Activated T-cell treated with anti-CD3 and anti-CD28 coated beads, Interleukin-2, amount 50 U/mL, for 48 hours (primary cell): ENCODE measurements around the gene SGK1.
"Not testable (repeated sequence)": the region's sequence is repeated elsewhere in the genome, so short reads cannot be mapped to it uniquely, and the experiment has no call there.

Experiments
- DNase-seq, 2 experiments: peaks; one replicate each; pipeline ENCODE4 v3.0.0-alpha.2; 2020

SGK1 gene

GRCh38 chr6:134249759-134250602 lies 67.9 kb downstream of the SGK1 start:
- no peak for DNase-seq

GRCh38 chr6:134249239-134249758 lies 68.6 kb downstream of the SGK1 start:
- no peak for DNase-seq

GRCh38 chr6:134247844-134248580 lies 69.9 kb downstream of the SGK1 start:
- DNase-seq, result no peak

GRCh38 chr6:134247231-134247833 lies 70.6 kb downstream of the SGK1 start:
- DNase-seq, result peak; percentile 63 to 68

GRCh38 chr6:134245706-134246105 lies 72.2 kb downstream of the SGK1 start:
- no peak for DNase-seq

GRCh38 chr6:134245041-134245440 lies 72.9 kb downstream of the SGK1 start:
- no peak for DNase-seq

GRCh38 chr6:134240665-134241431 lies 77.1 kb downstream of the SGK1 start:
- peak; percentile 63 to 67 for DNase-seq

GRCh38 chr6:134238960-134239795 lies 78.7 kb downstream of the SGK1 start:
- no peak for DNase-seq

- DNase-seq, result no peak
These were observed 79.9 kb downstream of the SGK1 start for GRCh38 chr6:134238006-134238405.

GRCh38 chr6:134235937-134236751 lies 81.8 kb downstream of the SGK1 start:
- peak in 1 of 2 experiments; percentile 30 for DNase-seq

- not testable (repeated sequence) for DNase-seq
These were observed 82.6 kb downstream of the SGK1 start for GRCh38 chr6:134235334-134235733.

- no peak for DNase-seq
These were observed 84.5 kb downstream of the SGK1 start for GRCh38 chr6:134233180-134233955.

- no peak for DNase-seq
These were observed 87.0 kb downstream of the SGK1 start for GRCh38 chr6:134230940-134231339.

GRCh38 chr6:134230087-134230700 lies 87.7 kb downstream of the SGK1 start:
- DNase-seq, result no peak

- no peak for DNase-seq
These were observed 88.4 kb downstream of the SGK1 start for GRCh38 chr6:134229520-134229919.

GRCh38 chr6:134223796-134224420 lies 94.0 kb downstream of the SGK1 start:
- DNase-seq, result no peak

- DNase-seq, result no peak
These were observed 96.7 kb downstream of the SGK1 start for GRCh38 chr6:134221250-134221649.

GRCh38 chr6:134217798-134218140 lies 100.1 kb downstream of the SGK1 start:
- no peak for DNase-seq
